ENCODE data around the gene POU2AF3.

POU2AF3 gene

GRCh38 chr11:111296196-111296595 is 2.1 kb upstream of the POU2AF3 start:
- no peaks in the 10 kb centered on the region for H3K4me1 ChIP-seq (ENCODE audit: insufficient read depth, low read length, poor library complexity, severe bottlenecking)
- no peak overlapping the region for H3K9ac ChIP-seq (ENCODE audit: low read depth, low read length, poor library complexity, severe bottlenecking)
- H2AFZ ChIP-seq (ENCODE audit: low read length): no peak overlapping the region
- no peaks in the 10 kb centered on the region for H3K9me2 ChIP-seq (replicated peaks; ENCODE audit: low read depth, low read length)
- no peaks in the 10 kb centered on the region for H4K20me1 ChIP-seq (ENCODE audit: insufficient read depth, low read length, poor library complexity, severe bottlenecking)
- no peaks in the 10 kb centered on the region for H3K9me3 ChIP-seq (ENCODE audit: insufficient read depth, low read depth, low read length)
- no peak overlapping the region for H3K4me2 ChIP-seq (ENCODE audit: low read depth, low read length, poor library complexity, severe bottlenecking)
- H3K4me3 ChIP-seq (ENCODE audit: low read length, poor library complexity, severe bottlenecking): no peak overlapping the region
- no peak for TF ChIP-seq CTCF (conservative IDR thresholded peaks at IDR 0.05; ENCODE audit: low read length)
- TF ChIP-seq EZH2phosphoT487 (IDR thresholded peaks at IDR 0.05; ENCODE audit: borderline replicate concordance): no peak
- no peaks in the 10 kb centered on the region for H3K36me3 ChIP-seq (ENCODE audit: insufficient read depth, low read length)
- H3F3A ChIP-seq (ENCODE audit: low read depth): no peaks in the 10 kb centered on the region
- H3K27me3 ChIP-seq (ENCODE audit: insufficient read depth, low read length, poor library complexity, severe bottlenecking): no peaks in the 10 kb centered on the region
- no peaks in the 10 kb centered on the region for H3K79me2 ChIP-seq (ENCODE audit: insufficient read depth, low read length)

- H3K4me3 ChIP-seq (ENCODE audit: low read length, poor library complexity, severe bottlenecking): no peak overlapping the region
- TF ChIP-seq EZH2phosphoT487 (IDR thresholded peaks at IDR 0.05; ENCODE audit: borderline replicate concordance) (no peak), CTCF (conservative IDR thresholded peaks at IDR 0.05; ENCODE audit: low read length) (no peak)
- no peaks in the 10 kb centered on the region for H4K20me1 ChIP-seq (ENCODE audit: insufficient read depth, low read length, poor library complexity, severe bottlenecking)
- no peaks in the 10 kb centered on the region for H3K36me3 ChIP-seq (ENCODE audit: insufficient read depth, low read length)
- no peak overlapping the region for H3K4me2 ChIP-seq (ENCODE audit: low read depth, low read length, poor library complexity, severe bottlenecking)
- H2AFZ ChIP-seq (ENCODE audit: low read length): no peak overlapping the region
- H3K79me2 ChIP-seq (ENCODE audit: insufficient read depth, low read length): no peaks in the 10 kb centered on the region
- no peaks in the 10 kb centered on the region for H3K9me3 ChIP-seq (ENCODE audit: insufficient read depth, low read depth, low read length)
- H3K4me1 ChIP-seq (ENCODE audit: insufficient read depth, low read length, poor library complexity, severe bottlenecking): no peaks in the 10 kb centered on the region
- H3K27me3 ChIP-seq (ENCODE audit: insufficient read depth, low read length, poor library complexity, severe bottlenecking): no peaks in the 10 kb centered on the region
- H3F3A ChIP-seq (ENCODE audit: low read depth): no peaks in the 10 kb centered on the region
- H3K9me2 ChIP-seq (replicated peaks; ENCODE audit: low read depth, low read length): no peaks in the 10 kb centered on the region
- H3K9ac ChIP-seq (ENCODE audit: low read depth, low read length, poor library complexity, severe bottlenecking): no peak overlapping the region
These were observed 650 bp upstream of the POU2AF3 start for GRCh38 chr11:111297696-111298095.

- H3K27me3 ChIP-seq (ENCODE audit: insufficient read depth, low read length, poor library complexity, severe bottlenecking): no peaks in the 10 kb centered on the region
- no peak overlapping the region for H3K9ac ChIP-seq (ENCODE audit: low read depth, low read length, poor library complexity, severe bottlenecking)
- H3F3A ChIP-seq (ENCODE audit: low read depth): no peaks in the 10 kb centered on the region
- no peaks in the 10 kb centered on the region for H3K4me1 ChIP-seq (ENCODE audit: insufficient read depth, low read length, poor library complexity, severe bottlenecking)
- TF ChIP-seq CTCF (conservative IDR thresholded peaks at IDR 0.05; ENCODE audit: low read length) (no peak), EZH2phosphoT487 (IDR thresholded peaks at IDR 0.05; ENCODE audit: borderline replicate concordance) (no peak)
- no peak overlapping the region for H3K4me2 ChIP-seq (ENCODE audit: low read depth, low read length, poor library complexity, severe bottlenecking)
- H3K79me2 ChIP-seq (ENCODE audit: insufficient read depth, low read length): no peaks in the 10 kb centered on the region
- no peak overlapping the region for H2AFZ ChIP-seq (ENCODE audit: low read length)
- no peaks in the 10 kb centered on the region for H4K20me1 ChIP-seq (ENCODE audit: insufficient read depth, low read length, poor library complexity, severe bottlenecking)
- H3K9me2 ChIP-seq (replicated peaks; ENCODE audit: low read depth, low read length): no peaks in the 10 kb centered on the region
- H3K36me3 ChIP-seq (ENCODE audit: insufficient read depth, low read length): no peaks in the 10 kb centered on the region
- no peaks in the 10 kb centered on the region for H3K9me3 ChIP-seq (ENCODE audit: insufficient read depth, low read depth, low read length)
- no peak overlapping the region for H3K4me3 ChIP-seq (ENCODE audit: low read length, poor library complexity, severe bottlenecking)
These were observed 1.0 kb downstream of the POU2AF3 start for GRCh38 chr11:111299101-111300026.

Measured in Loucy (cell line).